Ectodermal cell (in vitro differentiated cells): ENCODE results near the gene HTR3A.

Experiments used
- H3K27ac ChIP-seq: 2 replicates; pipeline ENCODE4 v1.7.0; 2013; ENCODE audit warnings: mild to moderate bottlenecking, low read depth, low read length; ENCODE audit not compliant: insufficient read depth, poor library complexity, severe bottlenecking
- H3K27me3 ChIP-seq: 2 replicates; pipeline ENCODE4 v1.7.0; 2013; ENCODE audit warnings: mild to moderate bottlenecking, low read length; ENCODE audit not compliant: insufficient read depth, control insufficient read depth, poor library complexity, severe bottlenecking
- H3K36me3 ChIP-seq: one replicate; pipeline ENCODE4 v1.7.0; 2013; ENCODE audit warnings: low read length; ENCODE audit not compliant: control insufficient read depth, insufficient read depth
- H3K4me1 ChIP-seq: one replicate; pipeline ENCODE4 v1.7.0; 2013; ENCODE audit warnings: low read length; ENCODE audit not compliant: control insufficient read depth, insufficient read depth
- H3K4me3 ChIP-seq: 2 replicates; pipeline ENCODE4 v1.7.0; 2013; ENCODE audit warnings: low read depth, low read length, control low read depth; ENCODE audit not compliant: insufficient read depth
- H3K9me3 ChIP-seq: 2 replicates; pipeline ENCODE4 v1.7.0; 2013; ENCODE audit warnings: mild to moderate bottlenecking, low read length, moderate library complexity; ENCODE audit not compliant: control insufficient read depth
- WGBS, 2 experiments: methylation state at CpG; one replicate each; pipeline ENCODE4 v1.1.7; 2013; ENCODE audit warnings: missing lambda C conversion rate in 2 of 2; 5-methylcytosine and 5-hydroxymethylcytosine counted together

The HTR3A gene

DNA sequence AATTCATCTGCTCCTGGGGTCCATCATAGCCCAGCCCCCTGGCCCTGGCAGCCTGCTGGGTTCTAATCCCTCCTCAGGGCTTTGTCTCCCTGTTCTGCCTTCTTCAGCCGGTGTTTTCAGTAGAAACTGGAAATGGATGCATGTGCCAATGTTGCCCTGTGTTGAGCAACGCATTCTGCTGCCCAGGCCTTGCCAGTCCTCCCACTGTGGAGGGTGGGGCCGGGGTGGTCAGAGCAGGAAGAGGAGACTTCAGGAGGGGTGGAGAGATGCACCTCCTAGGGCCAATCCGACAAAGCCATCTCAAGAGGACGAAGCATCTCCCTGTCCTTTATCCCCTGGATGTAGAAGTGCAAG, 57.0 kb downstream of the HTR3A start:
- Histone ChIP-seq H3K9me3 (no peaks in the 10 kb centered on the region), H3K36me3 (no peaks in the 10 kb centered on the region), H3K27ac (no peak overlapping the region), H3K27me3 (no peaks in the 10 kb centered on the region), H3K4me1 (no peaks in the 10 kb centered on the region), H3K4me3 (no peak overlapping the region)
- WGBS, 2 experiments: 86 to 87% methylated on average over 5 of the region's 5 CpGs

DNA sequence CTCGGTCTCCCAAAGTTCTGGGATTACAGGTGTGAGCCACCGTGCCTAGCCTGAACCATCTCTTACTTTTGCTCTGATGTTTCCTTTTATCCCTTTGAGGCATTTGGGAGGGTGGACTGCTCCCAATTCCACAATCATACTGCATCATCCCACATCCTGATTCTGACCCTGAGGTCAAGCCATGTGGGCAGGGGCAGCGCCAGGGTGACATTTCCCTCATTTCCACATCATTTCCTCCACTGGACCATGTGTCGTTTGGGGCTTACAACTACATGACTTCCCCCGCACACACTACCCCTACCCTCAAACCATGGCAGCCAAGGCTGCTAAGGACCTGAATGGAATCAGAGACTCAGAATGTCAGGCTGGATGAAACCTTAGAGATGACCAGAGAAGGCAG, 58.2 kb downstream of the HTR3A start:
- no peaks in the 10 kb centered on the region for H3K4me1 ChIP-seq
- no peaks in the 10 kb centered on the region for H3K36me3 ChIP-seq
- H3K4me3 ChIP-seq: no peak overlapping the region
- no peaks in the 10 kb centered on the region for H3K9me3 ChIP-seq
- no peak overlapping the region for H3K27ac ChIP-seq
- 92 to 97% methylated on average over 5 of the region's 5 CpGs for WGBS, 2 experiments
- H3K27me3 ChIP-seq: no peaks in the 10 kb centered on the region

DNA sequence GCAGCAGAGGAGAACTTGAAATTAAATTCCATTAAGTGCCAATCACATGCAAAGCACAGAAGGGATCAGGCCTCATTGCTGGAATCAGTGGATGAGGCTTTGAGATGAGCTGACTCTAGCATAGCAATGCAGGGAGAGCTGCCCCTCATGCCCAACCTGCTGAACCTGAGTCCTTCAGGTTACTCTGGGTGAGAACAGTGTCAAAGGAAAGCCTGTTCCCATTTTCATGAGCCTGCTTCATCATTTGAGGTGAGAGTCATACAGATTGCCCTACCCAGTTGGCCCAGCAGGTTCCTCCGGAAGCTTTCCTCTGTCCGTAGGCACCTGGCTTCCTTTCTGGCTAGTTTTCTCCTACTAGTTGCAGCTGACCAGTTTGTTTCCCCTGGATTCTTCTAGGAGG, 58.7 kb downstream of the HTR3A start:
- no peaks in the 10 kb centered on the region for H3K9me3 ChIP-seq
- no peaks in the 10 kb centered on the region for H3K27me3 ChIP-seq
- 89 to 92% methylated on average over 2 of the region's 2 CpGs for WGBS, 2 experiments
- H3K36me3 ChIP-seq: no peaks in the 10 kb centered on the region
- no peak overlapping the region for H3K4me3 ChIP-seq
- no peak overlapping the region for H3K27ac ChIP-seq
- H3K4me1 ChIP-seq: no peaks in the 10 kb centered on the region

DNA sequence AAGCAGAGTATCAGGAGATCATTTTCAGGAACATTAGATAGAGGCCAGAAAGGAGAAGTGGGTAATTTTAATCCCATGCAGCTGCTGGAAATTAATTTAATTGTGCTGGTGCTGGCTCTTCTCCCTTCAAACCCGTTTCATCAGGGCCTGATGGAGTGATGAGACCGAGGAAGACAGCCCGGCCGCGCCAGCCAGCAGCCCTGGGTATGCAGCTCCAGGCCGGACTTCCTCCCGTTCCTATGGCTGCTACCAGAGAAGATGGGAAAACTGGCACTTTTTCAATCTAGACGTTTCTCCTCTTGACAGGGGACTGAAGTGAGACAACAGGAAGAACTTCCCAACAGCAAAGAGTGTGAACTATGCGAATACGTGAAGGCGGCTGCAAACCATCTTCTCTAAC, 60.0 kb downstream of the HTR3A start:
- Histone ChIP-seq H3K36me3 (no peaks in the 10 kb centered on the region), H3K27me3 (no peaks in the 10 kb centered on the region), H3K4me1 (no peaks in the 10 kb centered on the region), H3K9me3 (no peaks in the 10 kb centered on the region), H3K4me3 (no peak overlapping the region), H3K27ac (no peak overlapping the region)
- WGBS, 2 experiments: 96% methylated on average over 11 of the region's 11 CpGs

DNA sequence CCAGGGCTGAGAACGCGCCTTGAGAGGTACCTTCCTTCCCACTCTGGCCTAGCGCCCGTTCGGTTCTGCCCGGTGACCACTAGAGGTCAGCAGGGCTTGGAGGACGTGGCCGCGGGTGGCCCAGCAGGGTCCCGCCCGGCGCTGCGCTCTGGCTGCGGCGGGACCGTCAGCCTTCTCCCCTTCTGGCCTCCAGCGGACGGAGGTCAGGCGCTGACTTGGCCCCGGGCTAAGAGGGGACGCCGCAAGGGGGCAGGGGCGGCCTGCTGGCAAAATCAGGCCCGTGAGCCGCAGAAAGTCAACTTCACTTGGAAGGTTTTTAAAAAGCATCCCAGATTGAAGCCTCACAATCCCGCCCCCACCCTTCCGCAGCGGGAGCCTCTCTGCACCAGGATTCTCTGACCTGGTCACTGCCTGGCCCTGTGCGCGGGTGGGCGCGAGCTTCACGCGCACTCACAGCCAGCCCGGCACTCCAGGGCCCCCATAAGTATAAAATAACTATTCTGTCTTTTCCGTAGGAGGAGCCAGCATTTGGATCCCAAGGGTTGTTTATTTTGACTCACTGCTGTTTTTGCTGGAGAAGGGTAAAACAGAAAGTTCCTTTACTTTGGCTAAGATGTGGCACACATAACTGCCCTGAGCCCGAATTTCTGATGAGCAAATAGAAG, 61.4 kb downstream of the HTR3A start:
- H3K4me1 ChIP-seq: no peaks in the 10 kb centered on the region
- no peak overlapping the region for H3K4me3 ChIP-seq
- H3K9me3 ChIP-seq: no peaks in the 10 kb centered on the region
- H3K27ac ChIP-seq: no peak overlapping the region
- no peaks in the 10 kb centered on the region for H3K36me3 ChIP-seq
- H3K27me3 ChIP-seq: no peaks in the 10 kb centered on the region
- WGBS, 2 experiments: 7 to 9% methylated on average over 37 of the region's 37 CpGs

DNA sequence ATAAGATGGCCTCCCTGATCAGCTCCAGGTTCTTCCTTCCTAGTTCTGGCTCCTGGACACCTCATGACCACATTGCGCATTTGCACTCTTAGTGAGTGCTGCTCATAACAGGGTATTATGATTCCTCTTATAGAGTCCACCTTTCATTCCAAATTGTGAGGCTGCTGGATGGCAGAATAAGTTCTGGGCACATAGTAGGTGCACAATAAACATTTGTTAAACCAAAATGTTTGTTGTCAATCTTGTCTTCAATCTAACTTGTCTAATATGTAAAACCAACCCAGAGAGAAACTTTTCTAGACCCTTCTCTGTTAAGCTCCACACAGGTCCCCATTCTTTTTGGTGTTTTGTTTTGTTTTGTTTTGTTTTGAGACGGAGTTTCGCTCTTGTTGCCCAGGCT, 62.0 kb downstream of the HTR3A start:
- Histone ChIP-seq H3K9me3 (no peaks in the 10 kb centered on the region), H3K27me3 (no peaks in the 10 kb centered on the region), H3K36me3 (no peaks in the 10 kb centered on the region), H3K4me3 (no peak overlapping the region), H3K27ac (no peak overlapping the region), H3K4me1 (no peaks in the 10 kb centered on the region)
- 100% methylated on average over 3 of the region's 3 CpGs for WGBS, 2 experiments

DNA sequence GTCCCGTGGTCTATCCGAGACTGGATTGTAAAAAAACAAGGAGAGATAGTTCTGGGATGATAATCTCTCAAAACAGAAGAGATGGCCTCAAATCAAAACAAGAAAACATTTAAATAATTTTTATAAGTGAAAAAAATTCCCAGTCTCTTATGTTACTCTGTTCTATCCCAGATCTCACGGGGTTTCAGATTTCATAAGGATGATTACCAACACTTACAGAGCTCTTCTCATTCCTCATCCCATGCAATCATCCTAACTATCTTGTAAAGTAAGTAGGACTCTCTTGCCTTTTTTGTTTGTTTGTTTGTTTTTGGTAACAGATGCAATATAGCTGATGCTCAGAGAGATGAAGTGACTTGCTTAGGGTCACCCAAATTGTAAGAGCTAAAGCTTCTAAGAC, 64.6 kb downstream of the HTR3A start:
- no peaks in the 10 kb centered on the region for H3K9me3 ChIP-seq
- H3K4me3 ChIP-seq: no peak overlapping the region
- 89 to 90% methylated on average over 3 of the region's 3 CpGs for WGBS, 2 experiments
- H3K27me3 ChIP-seq: no peaks in the 10 kb centered on the region
- H3K4me1 ChIP-seq: no peaks in the 10 kb centered on the region
- H3K36me3 ChIP-seq: no peaks in the 10 kb centered on the region
- no peak overlapping the region for H3K27ac ChIP-seq
